Measurements from ENCODE around the gene CRACR2B.

CRACR2B gene

DNA sequence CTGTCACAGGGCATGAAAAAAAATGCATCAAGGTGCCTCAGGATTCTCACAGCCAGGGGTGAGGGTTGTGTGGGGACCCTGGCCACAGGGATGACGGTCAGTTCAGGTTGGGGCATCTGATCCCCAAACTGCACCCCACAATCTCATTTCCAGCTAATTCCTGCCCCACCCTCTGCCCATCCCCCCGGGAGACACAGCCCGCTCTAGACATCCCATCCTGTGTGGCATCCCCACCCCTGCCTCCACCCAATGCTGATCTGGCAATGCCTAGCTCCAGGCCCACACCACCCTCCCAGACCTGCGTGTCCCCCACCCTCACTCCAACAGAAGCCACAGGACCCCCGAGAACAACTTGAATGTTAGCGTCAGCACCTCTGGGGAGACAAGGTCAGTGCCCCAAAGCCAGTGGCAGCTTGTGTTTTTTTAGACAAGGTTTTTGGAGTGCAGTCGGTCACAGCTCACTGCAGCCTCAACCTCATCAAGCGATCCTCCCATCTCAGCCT, 40.2 kb downstream of the CRACR2B start:
- DNase-seq (ENCODE audit: low read depth in 3 of 3): no peak

DNA sequence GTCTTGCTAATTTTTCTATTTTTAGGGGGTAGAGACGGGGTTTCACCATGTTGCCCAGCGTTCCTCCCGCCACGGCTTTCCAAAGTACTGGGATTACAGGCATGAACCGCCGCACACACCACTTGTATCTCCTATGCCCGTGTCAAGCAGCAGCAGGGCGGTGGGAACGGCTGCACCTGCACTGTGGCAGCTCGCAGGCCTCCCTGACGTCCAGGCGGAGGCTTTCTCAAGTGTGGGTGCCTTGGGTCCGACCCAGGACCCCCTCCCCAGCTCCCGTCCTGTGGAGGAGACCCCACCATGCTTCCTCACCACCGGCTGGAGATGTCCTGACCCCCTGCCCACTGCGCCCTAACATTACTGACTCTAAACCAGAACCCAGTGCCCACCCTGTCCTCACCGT, 40.7 kb downstream of the CRACR2B start:
- DNase-seq (ENCODE audit: low read depth in 3 of 3): no peak

DNA sequence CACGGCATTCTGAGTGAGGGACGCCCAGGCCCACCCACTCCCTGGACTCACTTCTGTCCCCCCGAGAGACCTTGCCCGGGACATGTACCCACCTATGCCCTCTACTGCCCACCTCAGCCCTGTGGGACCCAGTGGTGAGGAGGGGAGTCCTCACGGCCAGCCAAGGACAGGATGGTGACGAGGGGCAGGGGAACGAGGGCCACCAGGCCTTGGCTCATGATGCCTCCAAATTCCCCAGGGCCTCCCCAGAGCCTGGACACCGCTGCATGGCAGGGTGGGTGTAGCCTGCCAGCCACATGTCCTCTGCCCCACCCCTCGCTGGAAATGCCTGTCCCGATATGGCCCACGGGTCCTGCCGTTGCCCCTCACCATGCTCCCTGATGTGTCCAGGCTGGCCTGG, 41.1 kb downstream of the CRACR2B start:
- no peak for DNase-seq (ENCODE audit: low read depth in 3 of 3)

DNA sequence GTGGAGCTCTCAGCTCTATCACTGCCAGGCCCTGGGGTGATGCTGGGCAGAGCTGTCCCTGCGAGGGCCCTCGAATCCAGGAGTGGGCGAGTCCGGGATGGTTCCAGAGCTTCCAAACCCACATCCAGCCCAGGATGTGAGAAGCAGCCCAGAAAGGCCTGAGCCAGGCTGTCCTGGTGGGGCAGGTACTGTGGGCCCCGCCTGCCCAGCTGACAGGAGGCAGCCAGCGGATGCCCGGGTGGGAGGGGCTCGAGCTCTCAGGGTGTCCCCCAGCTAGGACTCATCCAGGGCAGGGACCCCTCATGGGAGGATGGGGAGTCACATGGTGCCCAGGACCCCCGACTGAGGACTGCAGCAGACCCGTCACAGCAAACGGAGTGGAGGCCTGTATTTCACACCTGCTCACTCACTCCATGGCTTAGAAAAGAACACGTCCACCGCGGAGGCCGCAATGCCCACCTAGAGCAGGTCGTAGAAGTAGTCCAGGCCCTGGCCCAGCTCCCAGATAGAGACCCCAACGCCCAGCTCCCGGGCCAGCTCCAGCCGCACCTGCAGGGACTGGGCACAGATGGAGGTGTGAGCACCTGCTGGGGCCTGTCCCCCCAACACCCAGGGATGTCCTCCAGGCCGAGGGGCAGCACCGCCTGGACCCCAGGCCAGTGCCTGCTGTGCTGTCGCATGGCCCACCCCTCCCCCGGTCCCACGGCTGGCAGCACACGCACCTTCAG, 41.8 kb downstream of the CRACR2B start:
- no peak for DNase-seq (ENCODE audit: low read depth in 3 of 3)

DNA sequence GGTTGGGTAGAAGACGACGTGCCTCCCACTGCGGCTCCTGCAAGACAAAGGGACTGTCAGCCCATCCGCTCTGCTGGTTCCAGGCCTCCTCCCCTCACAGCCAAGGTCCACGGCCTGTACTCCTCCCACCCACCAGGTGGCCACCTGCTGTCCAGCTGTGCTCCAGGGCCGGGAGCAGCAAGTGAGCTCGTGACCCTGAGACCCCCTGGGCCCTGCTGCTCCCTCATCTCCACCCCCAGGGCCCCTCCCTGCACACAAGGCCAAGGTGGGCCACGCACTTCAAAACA, 42.4 kb downstream of the CRACR2B start:
- no peak for DNase-seq (ENCODE audit: low read depth in 3 of 3)

DNA sequence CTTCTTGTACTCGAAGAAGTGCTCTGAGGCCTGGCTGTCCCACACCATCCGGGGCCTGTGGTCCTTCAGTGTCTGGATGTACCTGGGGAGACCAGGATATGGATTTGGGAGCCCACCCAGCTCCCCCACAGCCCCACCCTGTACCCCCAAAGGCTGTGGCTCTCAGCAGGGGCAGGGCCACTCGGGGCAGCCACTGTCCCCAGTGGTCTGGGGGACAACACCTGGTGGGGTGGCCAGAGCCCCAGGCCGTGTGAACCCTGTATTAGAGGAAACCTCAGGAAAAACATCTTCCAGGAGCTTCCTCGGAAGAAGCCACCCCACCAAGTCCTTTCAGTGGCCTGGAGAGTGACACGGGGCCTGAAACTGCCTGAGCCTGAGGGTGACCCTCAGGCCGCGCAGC, 42.7 kb downstream of the CRACR2B start:
- no peak for DNase-seq (ENCODE audit: low read depth in 3 of 3)

DNA sequence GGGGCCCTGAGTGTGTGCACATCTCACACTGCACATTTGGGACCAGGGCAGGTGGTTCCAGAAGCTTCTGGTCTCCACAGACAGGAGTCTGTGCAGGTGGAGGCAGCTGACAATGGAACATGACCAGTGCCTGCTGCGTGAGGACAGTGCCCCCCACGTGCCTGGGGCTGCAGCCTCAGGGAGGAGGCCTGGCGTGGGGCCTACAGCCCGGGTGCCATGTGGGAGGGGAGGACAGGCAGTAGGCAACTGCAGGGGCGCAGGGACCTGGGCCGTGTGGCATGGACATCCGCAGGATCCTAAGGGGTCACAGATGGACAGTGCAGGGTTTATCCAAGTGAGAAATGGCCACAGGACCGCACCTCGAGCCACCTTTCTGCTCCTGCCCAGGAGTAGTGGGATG, 43.8 kb downstream of the CRACR2B start:
- DNase-seq (ENCODE audit: low read depth in 3 of 3): no peak

DNA sequence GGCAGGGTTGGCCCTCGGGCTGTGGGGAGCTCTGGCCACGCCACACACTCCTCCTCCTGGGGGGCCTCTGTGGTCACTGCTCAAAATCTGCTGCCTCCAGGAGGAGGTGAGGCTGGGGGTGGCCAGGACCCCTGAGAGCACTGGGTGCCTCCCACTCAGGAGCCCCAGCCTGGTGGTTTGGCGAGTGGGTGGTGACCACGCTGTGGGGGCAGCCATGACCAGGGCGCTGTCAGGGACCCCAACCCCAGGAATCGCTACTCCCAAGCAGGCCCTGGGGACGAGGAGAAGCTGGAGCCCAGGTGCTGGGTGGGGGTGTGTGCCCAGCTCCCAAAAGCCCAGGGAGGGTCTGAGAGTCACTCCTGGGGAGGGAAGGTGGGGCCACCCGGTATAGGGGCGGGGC, 45.1 kb downstream of the CRACR2B start:
- DNase-seq (ENCODE audit: low read depth in 3 of 3): no peak

DNA sequence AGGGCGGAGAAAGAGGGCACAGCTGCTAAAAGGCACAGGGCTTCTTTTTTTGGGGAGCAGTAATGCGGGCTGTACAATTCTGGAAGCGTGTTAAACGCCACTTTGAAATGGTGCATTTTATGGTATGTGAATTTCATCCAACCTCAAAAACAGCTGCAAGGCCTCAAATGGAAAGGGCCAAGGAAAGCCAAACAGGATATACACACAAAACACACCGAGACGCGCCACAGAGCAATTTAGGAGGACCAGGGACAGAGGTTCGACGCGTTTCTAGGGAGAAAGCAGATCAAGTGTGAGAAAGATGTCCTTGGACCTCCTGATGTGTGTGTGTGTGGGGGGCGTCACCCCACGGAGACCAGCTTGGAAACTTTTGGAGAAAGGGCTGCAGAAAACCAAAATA, 46.0 kb downstream of the CRACR2B start:
- DNase-seq (ENCODE audit: low read depth in 3 of 3): no peak

DNA sequence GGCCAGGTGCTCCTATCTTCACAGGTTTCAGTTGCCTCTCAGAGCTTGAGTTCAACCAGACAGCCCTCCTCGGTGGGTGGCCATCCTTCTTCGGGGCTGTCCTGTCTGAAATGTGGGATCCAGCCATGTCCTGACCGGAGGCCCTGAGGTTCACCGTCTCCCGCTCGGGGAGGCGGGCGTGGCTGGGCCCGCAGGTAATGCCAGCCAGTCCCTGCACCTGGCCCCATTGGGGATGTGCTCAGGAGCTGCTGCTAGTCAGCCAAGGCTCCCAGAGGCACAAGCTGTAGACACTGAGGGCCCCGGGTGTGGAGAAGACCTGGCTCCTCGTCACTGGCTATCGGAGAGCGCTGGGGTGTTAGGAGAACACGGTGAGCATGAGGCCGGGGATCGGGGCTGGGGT, 47.5 kb downstream of the CRACR2B start:
- DNase-seq (ENCODE audit: low read depth in 3 of 3): no peak

DNA sequence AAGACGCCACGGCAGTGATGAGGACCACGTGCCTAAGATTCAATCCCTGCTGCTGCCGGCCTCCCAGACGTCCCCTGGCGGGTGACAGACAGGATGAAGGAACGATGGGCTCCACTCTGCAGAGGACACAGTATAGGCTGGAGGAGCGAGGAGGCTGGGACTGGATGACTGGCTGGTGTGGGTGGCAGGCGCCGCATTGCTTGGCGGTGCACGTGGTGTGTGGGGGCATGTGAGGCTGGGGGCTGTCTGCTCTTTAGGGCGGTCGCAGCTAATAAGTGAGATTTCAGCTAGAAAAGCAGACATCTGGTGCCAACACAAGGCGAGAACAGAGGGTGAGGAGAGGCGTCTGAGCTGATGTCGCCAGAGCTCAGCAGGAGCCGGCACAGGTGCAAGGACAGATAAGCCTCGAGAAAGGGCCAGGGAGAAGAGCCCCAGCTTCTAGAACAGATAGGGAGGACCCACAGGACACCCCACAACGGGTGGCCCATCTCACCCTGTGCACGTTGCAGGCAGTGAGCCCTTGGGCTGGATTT, 48.1 kb downstream of the CRACR2B start:
- DNase-seq (ENCODE audit: low read depth in 3 of 3): no peak

DNA sequence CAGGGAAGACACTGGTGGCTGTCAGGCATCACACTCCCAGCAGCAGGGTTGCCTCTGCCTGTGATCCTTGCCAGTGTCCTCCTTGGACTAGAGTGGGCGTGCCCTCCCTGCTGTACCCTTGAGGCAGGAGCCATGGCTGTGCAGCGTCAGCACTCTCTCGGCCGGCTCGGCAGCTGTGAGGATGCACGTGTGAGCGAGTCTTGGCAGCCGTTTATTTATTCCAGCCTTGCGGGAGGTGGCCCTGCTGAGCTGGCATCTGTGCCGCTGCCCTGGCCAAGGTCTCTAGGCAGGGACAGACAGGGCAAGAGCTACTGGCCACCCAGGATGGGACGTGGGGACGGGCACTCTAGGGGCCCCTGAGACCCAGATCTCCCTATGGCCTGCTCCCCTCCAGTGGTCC, 48.8 kb downstream of the CRACR2B start:
- no peak for DNase-seq (ENCODE audit: low read depth in 3 of 3)

DNA sequence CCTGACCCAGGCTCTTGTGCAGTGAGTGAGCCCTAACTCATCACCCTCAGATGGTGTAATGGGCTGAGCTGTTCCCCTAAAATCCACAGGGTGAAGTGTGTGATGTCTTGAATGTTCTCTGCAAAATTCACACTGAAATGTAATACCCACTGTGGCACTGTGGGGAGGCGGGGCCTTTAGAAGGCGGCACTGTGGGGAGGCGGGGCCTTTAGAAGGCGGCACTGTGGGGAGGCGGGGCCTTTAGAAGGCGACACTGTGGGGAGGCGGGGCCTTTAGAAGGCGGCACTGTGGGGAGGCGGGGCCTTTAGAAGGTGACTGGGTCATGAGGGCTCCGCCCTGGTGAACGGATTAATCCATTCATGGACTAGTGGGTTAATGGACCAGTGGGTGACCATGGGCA, 49.8 kb downstream of the CRACR2B start:
- no peak for DNase-seq (ENCODE audit: low read depth in 3 of 3)

DNA sequence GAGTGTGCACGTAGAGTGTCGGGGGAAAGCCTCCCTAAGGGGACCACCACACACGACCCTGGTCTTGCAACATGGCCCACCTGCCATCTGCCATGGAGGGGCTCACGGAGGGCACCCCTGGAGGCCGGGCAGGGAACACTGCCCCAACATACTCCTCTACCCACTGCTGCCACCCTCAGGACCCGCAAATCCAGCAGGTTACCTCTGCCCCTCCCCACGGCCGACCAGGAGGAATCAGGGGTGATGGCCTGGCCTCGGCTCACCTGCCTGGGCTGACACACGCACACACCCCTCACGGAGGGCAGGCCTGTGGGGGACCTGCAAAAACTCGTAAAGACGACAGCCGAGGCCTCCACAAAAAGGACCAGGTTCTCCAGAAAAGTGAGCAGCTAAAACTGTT, 52.7 kb downstream of the CRACR2B start:
- no peak for DNase-seq (ENCODE audit: low read depth in 3 of 3)

Measured in stimulated activated CD4-positive, alpha-beta T cell treated with anti-CD3 and anti-CD28 coated beads, TNF-alpha, amount 100 ng/mL, for 4 hours (primary cell).